ENCODE results near the gene PTTG2.
"Not testable (repeated sequence)": the region's sequence is repeated elsewhere in the genome, so short reads cannot be mapped to it uniquely, and the experiment has no call there.

Gene PTTG2

DNA sequence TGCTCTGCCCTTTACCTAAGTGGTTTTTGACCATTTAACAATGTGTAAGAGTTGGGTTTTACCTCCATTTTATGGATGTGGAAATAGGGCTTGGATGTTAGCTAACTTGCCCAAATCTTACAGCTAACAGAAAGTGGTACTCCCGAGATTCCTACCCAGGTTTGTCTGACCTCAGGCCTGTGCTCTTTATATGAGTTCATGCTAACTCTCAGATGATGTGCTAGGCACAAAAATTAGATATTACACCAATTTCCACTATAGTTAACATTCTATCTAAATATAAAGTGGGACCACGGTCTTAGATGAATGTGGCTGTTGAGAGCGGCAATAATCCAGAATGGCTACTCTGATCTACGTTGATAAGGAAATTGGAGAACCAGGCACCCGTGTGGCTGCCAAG lies at the start of gene PTTG2:
Gene PTTG2, plus strand, starts transcription at position 301 of the 400 bp plus-strand sequence. Its CDS starts 37 bp downstream, at position 338.
- DNase-seq = no peak

DNA sequence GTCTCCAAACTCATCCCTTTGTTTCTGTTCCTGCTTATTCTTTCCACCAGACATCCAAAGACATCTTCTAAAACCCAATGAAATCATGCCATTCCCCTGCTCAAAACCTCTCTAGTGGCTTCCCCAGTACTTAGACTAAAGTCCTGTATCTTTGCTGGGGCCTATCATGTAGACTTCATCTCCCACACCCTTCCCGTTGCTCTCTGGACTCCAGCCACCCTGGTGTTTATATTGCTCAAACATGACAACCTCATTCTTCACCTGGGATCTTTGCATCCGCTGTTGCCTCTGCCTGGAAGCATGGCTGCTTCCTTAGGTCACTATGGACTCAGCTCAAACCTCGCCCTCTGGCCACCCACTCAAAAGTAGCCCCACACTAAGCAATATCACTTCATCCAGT lies 45.7 kb upstream of the PTTG2 start:
- DNase-seq = no peak

DNA sequence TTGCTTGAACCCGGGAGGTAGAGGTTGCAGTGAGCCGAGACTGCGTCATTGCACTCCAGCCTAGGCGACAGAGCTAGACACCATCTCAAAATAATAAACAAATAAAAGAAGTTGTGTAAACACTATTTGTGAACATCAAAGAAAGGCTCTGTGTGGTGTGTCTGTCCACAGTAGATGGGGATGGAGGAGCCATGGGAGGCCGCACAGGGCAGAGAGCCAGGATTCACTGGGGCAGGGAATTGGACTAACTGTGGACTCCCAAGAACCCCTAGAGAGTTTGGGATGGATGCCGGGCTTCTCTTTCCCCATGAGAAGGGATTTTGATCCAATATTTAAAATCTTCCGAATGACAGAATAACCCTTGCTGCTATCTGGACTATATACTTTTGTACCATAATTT lies 42.8 kb upstream of the PTTG2 start:
- no peak for DNase-seq

DNA sequence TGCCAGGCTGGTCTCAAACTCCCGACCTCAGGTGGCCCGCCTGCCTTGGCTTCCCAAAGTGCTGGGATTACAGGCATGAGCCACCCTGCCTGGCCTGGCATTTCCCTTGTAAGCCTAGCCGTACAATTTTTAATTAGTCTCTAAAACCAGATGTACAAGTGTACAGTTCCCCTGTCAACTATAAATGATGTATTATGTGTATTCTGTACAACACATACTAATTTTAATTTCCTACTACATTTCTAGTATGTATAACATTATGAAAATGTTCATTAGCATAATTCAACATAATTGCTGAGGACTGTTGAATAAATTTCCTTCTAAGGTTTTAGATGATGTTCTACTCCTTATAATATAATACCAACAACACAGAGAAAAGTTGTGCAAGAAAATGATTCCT lies 41.5 kb upstream of the PTTG2 start:
- DNase-seq = no peak

DNA sequence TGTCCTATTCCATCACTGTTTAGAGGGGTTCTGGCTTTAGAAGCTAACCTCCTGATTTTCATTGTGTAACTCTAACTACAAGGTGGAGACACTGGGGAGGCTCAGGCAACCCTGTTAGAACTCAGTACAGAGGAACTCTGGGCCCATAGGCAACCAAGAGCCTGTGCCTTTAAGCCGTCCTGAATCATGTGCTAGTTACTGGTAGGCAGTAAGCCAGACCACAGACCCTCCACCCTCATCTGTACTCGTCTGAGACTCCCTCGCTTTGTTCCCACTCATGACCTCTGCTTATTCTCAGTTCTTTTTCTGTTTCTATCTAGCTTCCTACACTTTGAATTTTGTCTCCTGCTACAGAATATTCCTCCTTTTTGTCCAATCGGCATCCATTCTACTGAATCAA lies 37.9 kb upstream of the PTTG2 start:
- DNase-seq = no peak

DNA sequence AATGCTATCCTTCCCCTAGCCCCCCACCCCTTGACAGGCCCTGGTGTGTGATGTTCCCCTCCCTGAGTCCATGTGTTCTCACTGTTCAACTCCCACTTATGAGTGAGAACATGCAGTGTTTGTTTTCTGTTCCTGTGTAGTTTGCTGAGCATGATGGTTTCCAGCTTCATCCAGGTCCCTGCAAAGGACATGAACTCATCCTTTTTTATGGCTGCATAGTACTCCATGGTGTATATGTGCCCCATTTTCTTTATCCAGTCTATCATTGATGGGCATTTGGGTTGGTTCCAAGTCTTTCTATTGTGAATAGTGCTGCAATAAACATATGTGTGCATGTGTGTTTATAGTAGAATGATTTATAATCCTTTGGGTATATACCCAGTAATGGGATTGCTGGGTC lies 37.1 kb upstream of the PTTG2 start:
- DNase-seq = not testable (repeated sequence)

DNA sequence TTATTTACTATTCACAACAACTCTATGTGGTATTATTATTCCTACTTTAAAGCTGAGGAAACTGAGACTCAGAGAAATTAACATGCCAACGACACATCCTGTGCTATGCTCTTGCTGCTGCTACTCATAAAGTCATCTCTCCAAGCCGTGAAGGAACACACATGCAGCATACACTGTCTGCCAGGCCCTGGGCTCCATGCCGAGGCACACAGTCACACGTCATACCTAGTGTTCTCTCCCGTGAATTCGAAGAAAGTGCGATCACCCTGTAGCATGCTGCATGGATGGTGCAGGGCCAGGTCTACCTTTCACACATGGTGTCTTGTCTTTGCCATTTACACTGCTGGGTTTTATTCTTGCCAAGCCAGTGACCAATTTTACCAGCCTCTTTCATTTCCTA lies 35.3 kb upstream of the PTTG2 start:
- no peak for DNase-seq

DNA sequence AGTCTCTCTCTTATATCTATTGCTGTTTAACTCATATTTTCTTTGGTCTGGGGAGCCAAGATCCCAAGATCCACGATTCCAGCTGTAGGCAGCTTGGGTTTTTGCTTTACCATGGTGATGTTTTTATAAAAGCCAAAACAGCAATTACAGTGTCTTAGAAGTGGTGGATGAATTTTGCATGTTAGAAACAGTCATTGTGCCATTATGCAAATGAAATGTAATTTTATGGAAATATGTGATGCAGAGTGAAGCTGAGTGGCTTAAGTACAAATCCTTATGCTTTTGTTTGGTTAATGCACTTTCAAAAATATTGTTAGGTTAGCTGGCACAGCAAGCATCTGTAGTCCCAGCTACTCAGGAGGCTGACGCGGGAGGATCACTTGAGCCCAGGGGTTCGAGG lies 32.8 kb upstream of the PTTG2 start:
- no peak for DNase-seq

DNA sequence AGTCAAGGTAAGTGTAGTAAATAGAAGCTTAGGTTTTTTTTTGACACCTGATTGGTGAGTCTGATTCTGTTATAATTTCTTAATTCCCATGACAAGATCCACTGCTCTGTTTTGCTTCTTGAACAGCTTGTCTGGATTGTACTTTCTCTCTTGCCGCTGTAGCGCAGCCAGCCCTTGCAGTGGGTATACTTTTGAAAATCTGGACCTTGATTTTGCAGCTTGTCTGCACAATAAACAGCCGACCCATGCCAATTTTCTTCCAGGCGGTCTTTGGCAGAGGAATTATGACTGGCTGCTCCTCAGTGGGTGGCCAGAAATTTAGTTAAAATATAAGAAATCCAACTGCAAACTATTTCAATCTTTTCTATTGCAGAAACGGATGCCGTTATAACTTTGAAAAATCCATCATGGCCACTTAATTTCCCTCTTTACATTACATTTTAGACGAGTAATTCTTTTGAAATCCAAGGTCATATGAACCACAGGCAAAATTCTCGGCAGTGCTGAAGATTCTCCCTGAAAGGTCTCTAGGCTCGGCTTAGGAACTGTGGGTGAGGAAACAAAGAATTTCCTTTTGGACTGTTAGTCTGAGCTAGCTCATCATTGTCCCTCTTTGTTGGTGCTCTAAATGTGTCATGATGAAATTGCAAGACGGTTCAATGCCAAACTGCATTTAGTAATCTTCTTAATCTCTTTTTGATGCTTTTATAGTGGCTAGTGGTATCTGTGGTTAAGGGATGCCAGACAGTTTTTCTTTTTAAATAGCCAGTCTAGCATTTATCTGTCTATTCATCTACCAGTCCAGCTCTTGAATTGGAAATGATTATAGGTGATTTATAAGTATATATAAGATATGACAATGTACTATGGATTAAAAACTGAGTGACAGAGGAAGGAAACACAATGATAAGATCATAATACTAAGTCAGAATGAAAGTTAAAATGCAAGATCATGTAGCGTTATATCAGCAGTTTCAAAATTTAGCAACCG lies 31.5 kb upstream of the PTTG2 start:
- DNase-seq = no peak

DNA sequence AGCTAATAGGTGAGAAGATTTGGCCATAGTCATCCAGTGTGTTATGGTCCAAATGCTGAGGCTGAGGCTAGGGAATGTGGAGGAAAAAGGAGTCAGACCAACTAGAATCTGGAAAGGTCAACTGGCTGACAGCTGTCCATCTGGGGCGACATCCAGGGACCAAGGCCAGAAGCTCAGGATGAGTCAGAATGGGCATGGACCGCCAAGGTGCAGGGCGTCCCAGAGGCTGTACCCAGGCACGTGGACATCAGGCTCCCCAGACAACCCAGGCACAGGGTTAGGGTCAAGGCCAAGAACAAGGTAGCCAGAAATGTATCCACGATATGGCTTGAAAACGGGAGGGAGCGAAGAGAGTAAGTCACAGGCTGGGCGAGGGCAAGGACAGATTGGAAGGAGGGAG lies 26.1 kb upstream of the PTTG2 start:
- no peak for DNase-seq

DNA sequence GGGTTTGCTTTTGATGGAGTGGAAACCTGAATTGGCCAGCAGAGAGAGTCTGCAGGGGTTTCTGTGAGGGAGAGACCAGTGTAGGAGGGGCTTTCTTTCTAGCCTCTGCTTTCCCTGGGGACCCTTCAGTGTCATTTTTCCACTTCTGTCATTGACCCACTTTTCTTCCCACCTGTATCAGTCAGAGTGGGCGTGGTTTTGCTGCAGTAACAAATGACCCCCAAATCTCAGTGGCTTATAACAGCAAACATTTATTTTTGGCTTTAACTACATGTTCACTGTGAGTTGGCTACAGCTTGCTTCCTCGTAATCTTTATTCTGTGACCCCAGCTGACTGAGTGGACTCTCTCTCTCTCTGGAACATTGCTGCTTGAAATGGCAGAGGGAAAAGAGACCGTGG lies 25.6 kb upstream of the PTTG2 start:
- DNase-seq = no peak

DNA sequence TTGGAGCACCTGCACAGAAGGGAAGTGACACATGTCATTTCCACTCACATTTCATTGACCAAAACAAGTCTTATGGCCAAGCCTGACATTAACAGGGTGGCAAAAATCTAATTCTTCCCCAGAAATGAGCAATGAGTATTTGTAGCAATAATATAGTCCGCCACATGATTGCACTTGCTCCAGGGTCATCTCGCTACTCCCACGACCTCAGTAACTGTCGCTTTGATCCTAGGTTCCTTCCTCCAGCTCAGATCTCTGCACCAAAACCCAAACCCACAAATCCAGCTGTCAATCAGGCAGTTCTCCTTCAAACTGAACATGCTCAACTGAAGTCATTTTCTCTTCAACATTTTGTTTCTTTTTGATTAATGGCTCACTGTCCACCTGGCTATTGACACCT lies 25.2 kb upstream of the PTTG2 start:
- DNase-seq = no peak

DNA sequence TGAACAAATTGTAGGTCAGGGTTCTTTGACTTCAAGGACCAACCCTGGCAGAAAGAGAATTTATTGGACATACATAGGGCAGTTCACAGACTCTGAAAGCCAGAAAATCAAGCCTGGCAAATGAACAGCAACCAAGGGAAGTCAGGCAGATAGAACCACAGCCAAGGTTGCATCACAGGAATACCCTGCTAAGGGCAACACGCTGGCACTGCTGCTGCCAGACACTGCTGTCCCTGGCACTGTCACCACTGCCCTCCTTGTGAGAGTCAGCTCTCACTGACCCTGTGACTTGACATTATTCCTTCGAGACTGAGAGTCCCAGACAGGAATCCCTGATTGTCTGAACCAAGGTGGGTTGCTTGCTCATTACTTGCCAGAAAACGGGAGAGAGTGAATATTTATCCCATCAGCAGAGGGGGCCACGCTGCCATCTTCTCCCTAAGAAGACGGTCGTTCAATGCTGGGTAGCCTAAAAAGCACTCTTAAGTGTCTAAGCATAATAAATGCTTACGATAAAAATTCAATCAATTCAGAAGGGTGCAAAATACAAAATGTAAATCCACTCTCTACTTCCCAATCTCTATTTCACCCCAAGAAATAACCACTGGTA lies 23.2 kb upstream of the PTTG2 start:
- DNase-seq = no peak

DNA sequence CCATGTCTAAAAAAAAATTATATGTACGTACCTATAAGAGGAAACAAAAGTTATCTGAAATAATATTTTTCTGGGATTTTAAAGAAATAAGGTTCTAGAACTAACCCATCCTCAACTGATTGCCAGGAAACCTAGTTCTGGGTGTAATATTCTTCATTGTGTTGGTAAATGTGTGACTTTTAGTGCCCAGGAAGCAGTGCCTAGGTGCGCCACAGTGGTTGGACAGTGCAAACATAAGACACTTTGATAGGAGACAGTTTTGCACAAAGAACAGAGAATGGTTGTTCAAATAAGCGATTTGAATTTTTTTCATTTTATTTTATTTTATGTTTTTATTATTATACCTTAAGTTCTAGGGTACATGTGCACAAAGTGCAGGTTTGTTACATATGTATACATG lies 22.0 kb upstream of the PTTG2 start:
- DNase-seq = no peak

DNA sequence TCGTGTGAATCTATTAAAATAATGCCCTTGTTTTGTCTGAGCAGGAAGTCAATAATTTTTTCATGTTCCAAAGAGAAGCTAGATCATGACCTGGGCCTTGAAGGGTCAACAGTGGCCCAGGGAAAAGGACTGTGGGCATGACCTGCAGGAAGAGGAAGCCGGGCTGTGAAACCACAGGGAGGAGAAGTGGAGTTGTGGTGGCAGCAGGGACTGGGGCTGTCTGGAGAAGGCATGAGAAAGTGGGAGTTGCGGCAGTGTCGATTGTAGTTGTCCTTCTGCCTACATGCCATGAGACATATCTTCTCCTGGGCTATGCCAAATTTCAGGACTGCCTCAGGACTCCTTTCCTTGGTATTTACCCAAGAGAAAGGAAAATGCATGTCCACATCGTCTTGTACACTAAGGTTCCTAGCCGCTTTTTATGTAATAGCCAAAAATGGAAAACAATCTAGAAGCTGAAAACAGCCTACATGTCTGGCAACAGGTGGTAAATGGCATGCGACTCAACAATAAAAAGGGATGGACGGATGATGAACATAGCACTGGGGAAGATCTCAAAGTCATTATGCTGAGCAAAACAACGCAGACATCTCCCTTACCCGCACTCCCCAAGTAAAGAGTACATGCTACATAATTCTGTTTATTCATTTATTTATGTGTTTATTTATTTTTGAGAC lies 13.6 kb upstream of the PTTG2 start:
- no peak for DNase-seq

DNA sequence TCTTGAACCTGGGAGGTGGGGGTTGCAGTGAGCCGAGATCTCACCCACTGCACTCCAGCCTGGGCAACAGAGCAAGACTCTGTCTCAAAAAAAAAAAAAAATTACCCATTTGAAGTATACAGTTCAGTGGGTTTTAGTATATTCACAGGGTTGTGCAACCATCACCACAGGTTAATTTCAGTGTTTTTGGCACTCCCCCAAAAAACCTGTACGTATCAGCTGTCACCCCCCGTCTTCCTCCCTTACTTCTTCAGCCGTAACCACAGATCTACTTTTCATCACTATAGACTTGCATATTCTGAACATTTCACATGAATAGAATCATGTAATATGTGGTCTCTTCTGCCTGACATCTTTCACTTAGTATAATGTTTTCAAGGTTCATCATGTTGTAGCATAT lies 11.7 kb upstream of the PTTG2 start:
- no peak for DNase-seq

DNA sequence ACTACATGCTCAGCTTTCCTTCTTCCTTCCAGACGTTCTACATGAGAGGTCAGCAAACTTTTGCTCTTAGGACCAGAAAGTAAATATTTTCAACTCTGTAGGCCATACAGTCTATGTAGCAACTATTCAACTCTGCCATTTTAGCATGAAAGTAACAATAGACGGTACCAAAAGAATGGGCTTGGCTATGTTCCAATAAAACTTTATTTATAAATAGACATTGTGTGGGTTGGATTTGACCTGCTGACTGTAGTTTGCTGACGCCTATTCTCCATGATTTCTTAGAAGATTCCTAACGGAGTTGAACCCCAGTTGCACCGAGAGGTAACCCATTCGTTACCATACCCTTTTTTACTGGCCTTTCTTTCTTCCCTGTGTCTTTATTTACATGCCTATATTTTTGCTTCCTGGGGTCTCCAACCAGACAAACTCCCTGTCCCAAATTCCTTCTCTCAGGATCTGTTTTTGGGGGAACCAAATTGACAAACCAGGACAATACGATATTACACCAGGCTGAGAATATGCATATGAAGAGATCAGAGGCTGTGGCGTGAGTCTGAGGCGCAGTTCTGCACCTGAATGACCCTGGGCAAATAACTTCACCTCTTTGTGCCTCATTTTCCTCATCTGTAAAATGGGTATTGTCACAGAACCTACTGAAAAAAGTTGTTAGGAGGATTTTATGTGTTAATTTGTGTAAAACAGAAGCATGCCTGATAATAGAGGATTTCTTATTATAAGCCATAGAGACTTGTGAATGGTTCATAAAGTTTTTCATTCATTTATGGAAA lies 10.4 kb upstream of the PTTG2 start:
- DNase-seq = no peak

DNA sequence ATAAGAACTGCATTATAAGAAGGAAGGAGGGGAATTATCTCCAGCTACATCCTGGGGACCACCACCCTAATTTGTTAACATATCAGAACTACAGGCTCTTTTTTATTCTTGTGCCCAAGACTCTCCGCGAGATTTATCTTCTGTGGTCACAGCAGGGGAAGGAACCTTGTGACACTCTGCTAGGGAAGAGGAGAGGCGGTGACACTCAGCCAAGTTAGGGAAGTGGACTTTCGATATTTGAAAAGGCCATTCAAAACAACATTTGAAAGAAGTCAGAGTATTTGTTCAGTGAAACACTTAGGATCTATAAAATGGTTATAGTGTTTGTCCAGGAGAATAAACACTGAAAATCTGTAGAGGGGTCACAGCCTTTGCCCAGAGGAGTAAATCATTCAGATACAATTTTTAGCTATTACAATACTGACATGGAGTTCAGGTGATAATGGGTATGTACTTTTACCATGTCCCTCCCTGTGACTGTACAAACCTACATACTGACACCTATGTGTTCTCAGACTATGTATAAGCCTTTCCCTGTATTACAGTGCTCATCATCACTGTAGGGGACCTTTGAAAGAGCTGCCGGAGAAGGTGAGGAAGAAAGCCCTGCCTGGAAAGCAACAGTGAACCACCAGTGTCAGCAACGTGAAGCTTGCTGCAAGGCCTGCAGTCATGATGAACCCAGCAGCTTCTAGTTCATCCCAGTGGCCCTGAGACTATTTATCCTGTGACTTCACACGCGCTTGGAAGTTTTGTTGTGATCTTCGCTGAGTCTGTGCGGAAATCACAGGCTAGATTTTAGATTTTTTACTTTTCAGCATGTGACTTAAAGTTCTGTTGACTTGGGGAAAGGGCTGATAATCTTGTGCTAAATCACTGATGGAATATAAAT lies 8.5 kb upstream of the PTTG2 start:
- no peak for DNase-seq

DNA sequence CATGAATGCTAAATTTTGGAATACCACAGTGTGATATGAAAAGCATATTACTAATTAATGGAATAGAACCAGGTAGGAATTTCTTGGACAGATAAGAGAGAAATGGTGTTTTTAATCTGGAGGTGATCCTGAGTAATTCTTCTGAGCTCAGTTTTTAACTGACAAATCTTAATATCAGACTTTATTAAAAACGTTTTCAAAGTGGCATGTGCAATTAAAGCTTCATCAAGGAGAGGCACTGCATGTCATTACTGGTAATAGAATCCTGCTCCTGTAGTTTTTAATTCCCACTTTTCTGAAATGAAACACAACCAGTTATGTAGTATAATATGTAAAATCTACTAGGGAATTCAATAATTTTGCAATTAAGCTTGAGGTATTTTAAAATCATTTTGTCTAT lies 7.0 kb upstream of the PTTG2 start:
- DNase-seq = no peak

DNA sequence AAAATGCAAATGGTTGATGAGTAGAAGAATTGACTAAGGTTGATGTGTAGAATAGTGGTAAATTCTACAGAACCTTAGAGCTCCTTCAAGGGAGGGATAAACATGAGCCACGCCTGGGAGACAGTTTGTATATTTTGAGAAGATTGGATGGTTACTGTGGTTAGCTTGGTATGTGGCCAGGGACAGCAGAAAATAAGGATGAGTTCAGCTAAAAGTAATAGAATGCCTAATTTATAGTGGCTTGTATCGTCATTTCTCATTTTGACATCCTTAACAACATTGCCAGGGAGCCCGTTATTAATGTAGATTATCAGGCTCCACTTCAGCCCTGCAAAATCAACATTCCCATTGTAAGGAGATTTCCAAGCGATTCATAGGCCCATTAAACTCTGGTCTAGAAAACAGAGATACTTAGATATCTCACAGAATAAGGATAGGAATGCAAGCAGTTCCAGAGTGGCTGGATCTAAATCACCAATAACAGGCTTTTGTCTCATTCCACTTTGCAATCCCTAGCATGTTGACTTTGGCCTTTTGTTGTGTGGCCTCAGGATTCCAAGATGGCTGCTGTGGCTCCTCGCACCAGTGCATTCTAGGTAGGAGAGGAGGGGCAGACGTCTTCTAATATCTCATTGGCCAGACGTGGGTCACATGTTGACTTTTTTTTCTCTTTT lies 6.4 kb upstream of the PTTG2 start:
- DNase-seq = no peak

DNA sequence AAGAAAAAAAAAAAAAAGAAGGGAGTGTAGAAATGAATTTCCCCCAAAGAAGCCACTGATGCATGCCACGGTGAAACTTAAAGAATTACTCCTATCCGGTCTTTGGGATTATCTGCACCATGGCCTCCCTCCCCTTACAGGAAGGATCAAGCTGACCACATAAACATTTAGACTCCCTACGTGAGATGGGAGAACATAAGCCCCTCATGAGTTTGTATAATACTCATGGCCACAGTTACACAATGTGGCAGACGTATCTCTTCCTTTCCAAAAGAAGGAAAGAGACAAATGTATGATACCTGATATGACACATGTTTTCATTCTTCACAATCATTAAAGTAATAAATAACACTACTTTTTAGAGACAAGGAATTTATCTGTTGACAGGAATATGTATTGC lies 3.3 kb upstream of the PTTG2 start:
- no peak for DNase-seq

Data from NCI-H2171 treated with DMSO at 0.1 percent for 48 hours (cell line).